GM10266 (cell line): ENCODE data around the gene CATSPER4.

Experiments
- DNase-seq: peaks from one replicate; pipeline ENCODE4 v3.0.0; 2012; ENCODE audit errors: extremely low spot score
- TF ChIP-seq, protein P1 (sequence below): IDR thresholded peaks from 2 replicates; pipeline ENCODE4 v1.5.1; 2012; ENCODE audit warnings: mild to moderate bottlenecking, low read depth; ENCODE audit not compliant: control insufficient read depth, insufficient read depth; ENCODE audit errors: missing control alignments

CATSPER4 gene

DNA sequence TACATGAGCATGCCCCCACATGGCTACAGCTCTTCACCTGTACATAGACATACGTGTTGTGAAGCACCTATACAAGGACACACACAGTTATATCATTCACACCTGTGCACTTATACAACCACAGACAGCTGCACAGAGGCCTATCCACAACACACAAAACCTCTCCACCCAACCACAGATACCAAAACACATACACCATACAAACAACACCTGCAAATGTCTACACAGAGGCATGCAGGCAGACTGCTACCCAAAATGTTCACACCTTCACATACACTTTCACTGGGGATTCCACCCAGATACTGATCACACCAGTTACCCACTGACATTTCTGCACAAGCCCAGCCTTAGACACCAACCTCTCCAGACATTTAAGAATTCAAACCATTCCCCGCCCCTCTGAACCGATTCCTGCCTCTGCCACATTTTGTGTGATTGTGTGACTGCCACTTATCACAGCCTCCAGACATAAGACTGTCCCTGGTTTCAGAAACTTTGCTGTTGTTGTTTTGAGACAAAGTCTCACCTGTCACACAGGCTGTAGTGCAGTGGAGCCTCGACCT is 23.6 kb upstream of the CATSPER4 start:
- no peak for DNase-seq
- TF ChIP-seq, protein P1, sequence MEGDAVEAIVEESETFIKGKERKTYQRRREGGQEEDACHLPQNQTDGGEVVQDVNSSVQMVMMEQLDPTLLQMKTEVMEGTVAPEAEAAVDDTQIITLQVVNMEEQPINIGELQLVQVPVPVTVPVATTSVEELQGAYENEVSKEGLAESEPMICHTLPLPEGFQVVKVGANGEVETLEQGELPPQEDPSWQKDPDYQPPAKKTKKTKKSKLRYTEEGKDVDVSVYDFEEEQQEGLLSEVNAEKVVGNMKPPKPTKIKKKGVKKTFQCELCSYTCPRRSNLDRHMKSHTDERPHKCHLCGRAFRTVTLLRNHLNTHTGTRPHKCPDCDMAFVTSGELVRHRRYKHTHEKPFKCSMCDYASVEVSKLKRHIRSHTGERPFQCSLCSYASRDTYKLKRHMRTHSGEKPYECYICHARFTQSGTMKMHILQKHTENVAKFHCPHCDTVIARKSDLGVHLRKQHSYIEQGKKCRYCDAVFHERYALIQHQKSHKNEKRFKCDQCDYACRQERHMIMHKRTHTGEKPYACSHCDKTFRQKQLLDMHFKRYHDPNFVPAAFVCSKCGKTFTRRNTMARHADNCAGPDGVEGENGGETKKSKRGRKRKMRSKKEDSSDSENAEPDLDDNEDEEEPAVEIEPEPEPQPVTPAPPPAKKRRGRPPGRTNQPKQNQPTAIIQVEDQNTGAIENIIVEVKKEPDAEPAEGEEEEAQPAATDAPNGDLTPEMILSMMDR, result no peak

GRCh38 chr1:26168410-26169197 is 21.8 kb upstream of the CATSPER4 start, which contains the start of gene C1orf232:
Gene C1orf232 (minus strand): TSS chr1:26168963. CDS start chr1:26168499, 464 bp downstream.
- no peak for DNase-seq

GRCh38 chr1:26169198-26169554 is 21.2 kb upstream of the CATSPER4 start:
- TF ChIP-seq, protein P1, result no peak
- no peak for DNase-seq

More at GRCh38 chr1:26168410-26169197, 21.8 kb upstream of the CATSPER4 start, which contains the start of gene C1orf232:
- TF ChIP-seq, protein P1, result no peak

DNA sequence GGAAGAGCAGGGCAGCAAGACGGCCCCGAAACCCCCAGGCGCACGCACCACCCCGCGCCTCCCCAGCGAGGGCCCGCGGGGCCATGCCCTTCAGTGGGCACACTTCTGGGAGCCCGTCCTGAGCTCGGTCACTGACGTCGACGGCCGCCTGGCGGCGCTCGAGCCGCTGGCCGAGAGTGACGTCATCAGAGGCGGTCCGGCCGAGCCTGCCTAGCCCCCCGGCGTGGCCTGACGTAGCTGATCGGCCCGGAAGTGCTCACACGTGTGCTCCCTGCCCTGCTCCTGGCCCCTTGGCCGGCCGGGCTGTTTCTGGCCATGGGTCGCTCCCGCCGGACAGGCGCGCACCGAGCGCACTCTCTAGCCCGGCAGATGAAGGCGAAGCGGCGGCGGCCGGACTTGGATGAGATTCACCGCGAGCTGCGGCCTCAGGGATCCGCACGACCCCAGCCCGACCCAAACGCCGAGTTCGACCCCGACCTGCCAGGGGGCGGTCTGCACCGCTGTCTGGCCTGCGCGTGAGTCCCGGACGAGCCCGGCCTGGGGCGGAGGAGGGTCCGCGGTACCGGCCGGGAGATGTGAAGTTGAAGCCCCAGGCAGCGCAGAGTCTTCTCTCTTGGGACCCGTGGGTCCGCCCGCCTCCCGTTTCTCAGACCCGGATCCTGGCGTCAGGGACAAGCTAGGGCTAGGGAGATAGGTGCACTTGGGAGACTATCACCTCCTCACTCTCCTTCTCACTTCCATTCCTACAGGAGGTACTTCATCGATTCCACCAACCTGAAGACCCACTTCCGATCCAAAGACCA is 20.5 kb upstream of the CATSPER4 start, which contains the start of gene ZNF593:
Gene ZNF593 (plus strand): TSS at position 240 of the 803 bp plus-strand sequence. CDS start 76 bp downstream, at position 316.
- peak; percentile 99 for DNase-seq
- TF ChIP-seq, protein P1, result peak; percentile 95

- TF ChIP-seq, protein P1, result no peak
- no peak for DNase-seq
Observed at GRCh38 chr1:26170472-26170821, 20.0 kb upstream of the CATSPER4 start.

DNA sequence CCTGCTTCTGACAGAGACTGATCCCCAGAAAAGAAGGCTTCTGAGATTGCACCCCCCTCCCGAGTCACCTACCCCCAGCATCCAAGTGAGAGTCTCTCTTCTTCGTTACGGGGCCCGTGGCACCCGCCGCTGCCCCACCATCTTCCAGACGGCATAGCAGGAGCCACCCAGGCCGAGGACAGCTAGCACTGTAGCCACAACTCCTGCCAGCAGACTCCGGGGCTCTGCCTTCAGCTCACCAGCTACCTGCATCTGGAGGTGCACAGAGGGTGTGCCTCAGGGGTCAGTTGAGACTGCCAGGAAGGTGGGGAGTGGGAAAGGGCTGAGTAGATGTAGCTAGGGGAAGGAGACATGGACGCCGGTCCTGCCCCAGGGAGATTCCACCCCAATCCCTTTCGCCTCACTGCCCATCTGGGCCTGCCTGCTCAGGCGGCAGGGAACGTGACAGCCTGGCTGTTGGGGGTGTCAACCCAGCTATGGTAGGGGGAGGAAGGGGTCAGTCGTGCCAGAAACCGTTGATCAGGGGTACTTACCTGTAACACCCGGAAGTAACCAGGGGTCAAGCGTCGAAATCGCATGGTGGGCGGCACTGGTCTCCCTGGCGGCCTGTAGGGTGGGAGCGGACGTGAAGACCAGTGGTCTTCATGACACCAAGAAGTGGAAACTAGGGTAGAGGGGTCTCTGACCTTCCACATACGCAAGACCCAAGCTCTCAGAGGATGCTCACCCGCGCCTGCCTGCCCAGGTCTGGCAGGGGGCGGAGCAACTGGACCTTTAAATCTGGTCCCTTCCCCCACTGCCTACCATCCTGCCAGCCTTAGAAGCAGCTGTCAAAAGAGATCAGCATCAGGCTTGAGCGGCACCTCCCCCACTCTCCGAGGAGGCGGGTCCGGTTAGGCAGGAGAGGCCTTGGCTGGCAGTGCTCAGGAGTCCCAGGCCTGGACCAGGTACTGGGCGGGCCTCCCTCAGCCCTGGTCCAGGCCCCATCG is 19.0 kb upstream of the CATSPER4 start, which contains the start of gene ZNF593OS:
Gene ZNF593OS (minus strand): TSS at position 749 of the 989 bp plus-strand sequence. CDS start 171 bp downstream, at position 578.
- no peak for DNase-seq
- TF ChIP-seq, protein P1, result no peak
